Tibial nerve (tissue), 4 donors: ENCODE results near the gene BRD7. TPM values are rescaled to one million over a fixed set of nuclear protein-coding genes. Genes with fewer than 3 reads are reported as not detected.

Experiments used
- DNase-seq, 2 donors: peaks; one replicate each; pipeline ENCODE4 v3.0.0-alpha.2; 2019; ENCODE audit warnings: low spot score in 2 of 2
- H3K27ac ChIP-seq, 4 donors: fragments of 200-600 bp; sonication (generic) in 3 of 4; one replicate each; pipeline ENCODE4 v1.5.1; 2017 to 2019; ENCODE audit warnings: mild to moderate bottlenecking in 1 of 4
- H3K27me3 ChIP-seq, 2 donors: fragments of 200-600 bp; sonication (generic) in 1 of 2; one replicate each; pipeline versions ENCODE4 v1.5.1 to v1.6.0; 2017 to 2019
- H3K36me3 ChIP-seq, 3 donors: fragments of 200-600 bp; sonication (generic); one replicate each; pipeline ENCODE4 v1.5.1; 2018 to 2019
- H3K4me1 ChIP-seq, 4 donors: fragments of 200-600 bp; sonication (generic) in 3 of 4; one replicate each; pipeline ENCODE4 v1.5.1; 2017 to 2019
- H3K4me3 ChIP-seq, 4 donors: fragments of 200-600 bp; sonication (generic) in 3 of 4; one replicate each; pipeline ENCODE4 v1.5.1; 2017 to 2019; ENCODE audit warnings: mild to moderate bottlenecking in 1 of 4, moderate library complexity in 1 of 4
- H3K9me3 ChIP-seq, 4 donors: fragments of 200-600 bp; sonication (generic) in 3 of 4; one replicate each; pipeline ENCODE4 v1.5.1; 2017 to 2019
- EP300 ChIP-seq, 2 donors: sonication (generic); formaldehyde crosslinking; IDR thresholded peaks; one replicate each; pipeline ENCODE4 v1.6.1; 2017; ENCODE audit warnings: antibody characterized with exemption in 2 of 2, mild to moderate bottlenecking in 1 of 2
- POLR2A ChIP-seq, 2 donors: fragments of 450-650 bp; IDR thresholded peaks; one replicate each; pipeline ENCODE4 v1.6.1; 2017; ENCODE audit warnings: antibody characterized with exemption in 2 of 2, mild to moderate bottlenecking in 2 of 2, moderate library complexity in 2 of 2
- WGBS, 2 donors: methylation state at CpG; one replicate each; pipeline ENCODE4 v1.1.5; 2018; 5-methylcytosine and 5-hydroxymethylcytosine counted together
- total RNA-seq, 4 donors: library from RNA; depleted of rRNA; stranded (reverse); fragments of >200 nt; gene quantifications; one replicate each; pipeline ENCODE4 v1.1.0, GENCODE V29; 2016
- TF ChIP-seq, protein P1 (sequence below), 5 experiments: fragments of 200-600 bp in 3 of 5; fragments of 450-650 bp in 2 of 5; sonication (generic) in 3 of 5; IDR thresholded peaks; one replicate each; pipeline ENCODE4 v1.5.1; 2016 to 2019; ENCODE audit warnings: antibody characterized with exemption in 5 of 5, mild to moderate bottlenecking in 3 of 5, moderate library complexity in 2 of 5

BRD7 gene
- total RNA-seq, 4 donors from 2014 or later: 35.4 to 55.7 (median 41.6) TPM

DNA sequence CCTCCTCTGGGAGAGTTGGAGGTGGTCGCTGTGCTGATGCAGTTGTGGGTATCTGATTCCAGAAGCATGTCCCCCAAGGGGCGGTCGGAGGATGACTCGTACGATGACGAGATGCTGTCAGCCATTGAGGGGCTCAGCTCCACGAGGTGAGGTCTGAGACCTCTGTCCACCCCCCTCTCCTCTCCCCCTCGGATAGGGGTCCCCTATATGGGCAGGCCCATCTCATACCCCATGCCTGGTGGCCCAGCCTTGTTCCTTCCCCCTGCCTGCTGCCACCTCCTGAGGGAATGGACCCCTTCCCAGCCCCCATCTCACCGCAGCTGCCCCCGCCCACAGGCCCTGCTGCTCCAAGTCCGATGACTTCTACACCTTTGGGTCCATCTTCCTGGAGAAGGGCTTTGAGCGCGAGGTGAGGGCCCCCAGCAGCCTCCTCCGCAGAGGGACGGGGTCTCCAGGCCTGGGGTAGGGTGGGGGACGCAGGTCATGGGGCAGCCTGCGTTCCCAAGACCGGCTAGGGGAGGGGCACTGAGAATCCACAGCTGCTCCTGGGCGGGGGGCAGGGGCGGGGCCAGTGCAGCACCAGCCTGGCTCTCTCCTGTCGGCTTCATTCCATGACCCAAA is 63.2 kb downstream of the BRD7 start:
- Histone ChIP-seq H3K36me3 (peaks cover 0 to 3% (median 0%) of the 10 kb centered on the region in 3 donors), H3K4me1 (peaks cover 0 to 20% (median 0%) of the 10 kb centered on the region in 4 donors), H3K9me3 (no peaks in the 10 kb centered on the region), H3K27ac (no peak overlapping the region), H3K27me3 (no peaks in the 10 kb centered on the region), H3K4me3 (no peak overlapping the region)
- TF ChIP-seq EP300 (IDR thresholded peaks at IDR 0.05): no peak
- TF ChIP-seq POLR2A (IDR thresholded peaks at IDR 0.05): no peak
- TF ChIP-seq, protein P1, sequence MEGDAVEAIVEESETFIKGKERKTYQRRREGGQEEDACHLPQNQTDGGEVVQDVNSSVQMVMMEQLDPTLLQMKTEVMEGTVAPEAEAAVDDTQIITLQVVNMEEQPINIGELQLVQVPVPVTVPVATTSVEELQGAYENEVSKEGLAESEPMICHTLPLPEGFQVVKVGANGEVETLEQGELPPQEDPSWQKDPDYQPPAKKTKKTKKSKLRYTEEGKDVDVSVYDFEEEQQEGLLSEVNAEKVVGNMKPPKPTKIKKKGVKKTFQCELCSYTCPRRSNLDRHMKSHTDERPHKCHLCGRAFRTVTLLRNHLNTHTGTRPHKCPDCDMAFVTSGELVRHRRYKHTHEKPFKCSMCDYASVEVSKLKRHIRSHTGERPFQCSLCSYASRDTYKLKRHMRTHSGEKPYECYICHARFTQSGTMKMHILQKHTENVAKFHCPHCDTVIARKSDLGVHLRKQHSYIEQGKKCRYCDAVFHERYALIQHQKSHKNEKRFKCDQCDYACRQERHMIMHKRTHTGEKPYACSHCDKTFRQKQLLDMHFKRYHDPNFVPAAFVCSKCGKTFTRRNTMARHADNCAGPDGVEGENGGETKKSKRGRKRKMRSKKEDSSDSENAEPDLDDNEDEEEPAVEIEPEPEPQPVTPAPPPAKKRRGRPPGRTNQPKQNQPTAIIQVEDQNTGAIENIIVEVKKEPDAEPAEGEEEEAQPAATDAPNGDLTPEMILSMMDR (IDR thresholded peaks at IDR 0.05): no peak
- DNase-seq: no peak
- 80 to 88% methylated on average over 18 to 20 of the region's 21 CpGs for WGBS, 2 donors

GRCh38 chr16:50304467-50305440 is 64.0 kb downstream of the BRD7 start:
- no peaks in the 10 kb centered on the region for H3K27me3 ChIP-seq
- TF ChIP-seq EP300 (IDR thresholded peaks at IDR 0.05) (no peak), POLR2A (IDR thresholded peaks at IDR 0.05) (no peak)
- TF ChIP-seq, protein P1 (IDR thresholded peaks at IDR 0.05): no peak
- peaks cover 0 to 19% (median 0%) of the 10 kb centered on the region in 4 donors for H3K4me1 ChIP-seq
- peaks cover 0 to 3% (median 0%) of the 10 kb centered on the region in 3 donors for H3K36me3 ChIP-seq
- no peak overlapping the region for H3K4me3 ChIP-seq
- H3K9me3 ChIP-seq: no peaks in the 10 kb centered on the region
- H3K27ac ChIP-seq: no peak overlapping the region
- WGBS, 2 donors: 89 to 92% methylated on average over 3 to 25 of the region's 25 CpGs
- no peak for DNase-seq

GRCh38 chr16:50303605-50304466 is 65.0 kb downstream of the BRD7 start:
- TF ChIP-seq, protein P1 (IDR thresholded peaks at IDR 0.05): no peak
- TF ChIP-seq EP300 (IDR thresholded peaks at IDR 0.05) (no peak), POLR2A (IDR thresholded peaks at IDR 0.05) (no peak)
- no peaks in the 10 kb centered on the region for H3K9me3 ChIP-seq
- peaks cover 0 to 9% (median 0%) of the 10 kb centered on the region in 4 donors for H3K4me1 ChIP-seq
- H3K4me3 ChIP-seq: no peak overlapping the region
- 63 to 68% methylated on average over 3 to 28 of the region's 33 CpGs for WGBS, 2 donors
- no peaks in the 10 kb centered on the region for H3K27me3 ChIP-seq
- no peak overlapping the region for H3K27ac ChIP-seq
- DNase-seq: no peak
- peaks cover 0 to 5% (median 0%) of the 10 kb centered on the region in 3 donors for H3K36me3 ChIP-seq

GRCh38 chr16:50303041-50303604 is 65.7 kb downstream of the BRD7 start:
- no peak for DNase-seq
- no peak overlapping the region for H3K4me3 ChIP-seq
- peaks cover 0 to 8% (median 0%) of the 10 kb centered on the region in 3 donors for H3K36me3 ChIP-seq
- H3K9me3 ChIP-seq: no peaks in the 10 kb centered on the region
- no peak overlapping the region for H3K27ac ChIP-seq
- peaks cover 0 to 7% (median 0%) of the 10 kb centered on the region in 4 donors for H3K4me1 ChIP-seq
- H3K27me3 ChIP-seq: no peaks in the 10 kb centered on the region
- TF ChIP-seq POLR2A (IDR thresholded peaks at IDR 0.05): no peak
- 80 to 83% methylated on average over 11 of the region's 11 CpGs for WGBS, 2 donors

DNA sequence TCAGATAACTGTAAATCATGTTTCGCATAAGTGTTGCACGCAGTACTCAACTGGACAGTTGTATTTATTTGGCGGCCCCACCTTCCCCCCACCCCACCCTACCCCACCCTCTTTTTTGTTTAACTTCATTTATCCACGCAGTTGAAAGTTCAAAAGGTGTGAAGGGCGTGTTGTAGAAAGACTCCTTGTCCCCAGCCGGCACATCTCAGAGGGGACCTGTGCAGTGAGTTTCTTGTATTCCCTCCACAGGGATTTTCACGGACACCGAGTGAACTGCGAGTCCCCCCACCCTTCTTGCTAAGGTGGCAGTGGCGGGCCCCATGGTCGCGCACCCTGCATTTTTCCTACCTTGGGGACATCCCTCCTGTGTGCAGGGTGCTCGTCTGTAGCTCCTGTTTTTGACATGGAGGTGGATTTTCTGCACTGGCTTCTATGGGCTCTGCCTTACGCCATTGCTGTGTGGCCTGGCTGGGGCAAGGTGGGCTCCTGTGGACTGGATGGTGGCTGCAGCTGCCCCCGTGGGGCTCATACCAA is 66.2 kb downstream of the BRD7 start:
- Histone ChIP-seq H3K4me1 (peaks cover 0 to 7% (median 0%) of the 10 kb centered on the region in 4 donors), H3K27ac (no peak overlapping the region), H3K9me3 (no peaks in the 10 kb centered on the region), H3K27me3 (no peaks in the 10 kb centered on the region), H3K4me3 (no peak overlapping the region), H3K36me3 (peaks cover 0 to 7% (median 0%) of the 10 kb centered on the region in 3 donors)
- DNase-seq: no peak
- TF ChIP-seq, protein P1 (IDR thresholded peaks at IDR 0.05): no peak
- TF ChIP-seq EP300 (IDR thresholded peaks at IDR 0.05) (no peak), POLR2A (IDR thresholded peaks at IDR 0.05) (no peak)
- WGBS, 2 donors: 83 to 92% methylated on average over 15 of the region's 15 CpGs
